ENCODE results near the gene ABAT. TPM values are rescaled to one million over a fixed set of nuclear protein-coding genes. Genes with fewer than 3 reads are reported as not detected.

ABAT gene
- total RNA-seq, 1 experiment from 2014 or later = 0.92 TPM

DNA sequence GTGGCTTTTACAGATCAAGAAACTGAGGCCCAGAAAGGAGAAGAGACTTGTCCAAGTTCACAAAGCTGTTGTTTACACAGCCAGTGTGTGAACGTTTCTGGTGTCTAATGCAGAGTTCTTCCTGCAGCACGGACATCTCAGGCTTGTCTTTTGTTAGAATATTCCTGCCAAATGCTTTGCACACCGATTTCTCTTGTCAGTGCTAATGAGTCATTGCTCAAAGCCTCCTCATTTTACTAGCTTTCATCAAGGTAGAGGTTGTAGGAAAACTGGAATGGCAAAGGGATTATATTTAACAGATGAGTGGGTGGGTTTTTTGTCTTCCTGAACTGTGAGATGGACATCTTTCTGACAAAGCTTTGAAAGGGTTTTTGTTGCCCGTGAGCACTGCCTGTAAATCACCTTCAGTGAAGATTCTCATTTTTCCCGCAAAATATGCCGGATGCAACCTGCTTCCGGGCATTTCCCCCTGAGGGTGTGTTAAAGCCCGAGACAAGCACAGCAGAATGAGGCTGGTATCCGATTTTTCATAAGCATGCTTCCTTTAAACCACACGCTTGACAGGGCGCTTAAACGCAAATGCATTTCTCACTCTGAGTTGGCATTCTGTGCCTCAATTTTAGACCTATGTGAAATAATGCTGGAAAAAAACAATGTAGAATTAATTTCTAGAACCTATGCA lies 137.9 kb downstream of the ABAT start:
- in situ Hi-C loops (cut with HindIII; ENCODE audit: low pct_unique_long_range_greater_than_20kb, low sequenced_read_pairs) = no loop called here

DNA sequence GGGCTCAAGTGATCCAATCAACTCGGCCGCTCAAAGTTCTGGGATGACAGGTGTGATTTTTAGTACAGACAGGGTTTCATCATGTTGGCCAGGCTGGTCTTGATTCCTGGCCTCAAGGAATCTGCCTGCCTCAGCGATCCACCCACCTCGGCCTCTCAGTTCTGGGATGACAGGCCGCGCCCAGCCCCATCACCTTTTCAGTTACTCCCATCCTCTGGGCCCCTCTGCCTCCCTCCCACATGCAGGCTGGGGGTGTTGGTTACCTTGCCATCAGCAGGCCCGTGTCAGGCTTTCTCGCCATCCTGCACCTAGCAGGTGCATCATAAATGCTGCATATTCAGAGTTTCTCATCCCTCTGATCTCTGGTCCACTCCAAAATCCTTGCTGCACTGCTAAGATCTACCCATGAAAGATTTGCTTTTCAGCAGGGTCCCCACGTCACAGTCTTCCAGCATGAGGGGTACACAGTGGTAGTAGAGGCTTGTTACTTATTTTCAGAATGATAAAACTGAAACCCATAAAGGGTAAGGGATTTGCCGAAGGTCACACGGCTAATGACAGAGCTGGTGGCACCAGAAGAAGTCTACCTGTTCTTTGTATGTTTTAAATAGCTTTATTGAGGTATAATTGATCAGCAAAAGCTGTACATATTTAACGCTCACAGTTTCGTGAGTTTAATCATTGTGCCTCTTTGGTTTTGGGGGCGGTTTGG lies 139.8 kb downstream of the ABAT start:
- in situ Hi-C loops (cut with HindIII; ENCODE audit: low pct_unique_long_range_greater_than_20kb, low sequenced_read_pairs) = no loop called here
- DNase-seq (ENCODE audit: low read depth, low spot score) = no peak

More for the DNA sequence above, 137.9 kb downstream of the ABAT start:
- no peak for DNase-seq (ENCODE audit: low read depth, low spot score)

DNA sequence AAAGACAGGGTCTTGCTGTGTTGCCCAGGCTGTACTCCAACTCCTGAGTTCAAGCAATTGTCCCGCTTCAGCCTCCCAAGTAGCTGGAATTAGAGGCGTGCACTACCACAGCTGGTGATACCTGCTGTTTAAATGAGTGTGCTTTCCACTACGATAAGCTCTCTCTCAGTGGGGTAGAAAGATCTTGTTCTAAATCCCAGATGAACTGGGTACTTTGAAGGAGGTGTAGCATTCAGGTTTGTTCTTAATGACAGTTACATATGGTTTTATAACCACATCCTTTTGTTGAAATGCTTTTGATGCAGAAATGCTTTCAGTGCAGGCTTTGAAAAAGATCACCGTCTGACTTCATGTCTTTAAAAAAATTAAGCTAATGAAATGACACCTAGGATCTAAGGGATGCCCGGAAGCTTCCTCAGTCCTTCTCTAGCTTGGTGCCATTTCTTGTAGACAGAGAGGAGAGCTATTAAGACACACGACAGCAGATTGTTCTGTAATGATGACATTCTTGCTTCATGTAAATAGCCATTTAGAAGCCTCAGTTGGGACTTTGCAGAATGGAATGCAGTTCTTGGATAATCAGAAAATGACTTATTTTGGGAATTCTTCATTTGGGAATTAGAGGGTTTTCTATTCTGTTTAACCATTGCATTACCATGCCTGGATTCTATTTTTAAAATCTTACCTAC lies 142.7 kb downstream of the ABAT start:
- no peak for DNase-seq (ENCODE audit: low read depth, low spot score)
- in situ Hi-C loops (cut with HindIII; ENCODE audit: low pct_unique_long_range_greater_than_20kb, low sequenced_read_pairs) = no loop called here

DNA sequence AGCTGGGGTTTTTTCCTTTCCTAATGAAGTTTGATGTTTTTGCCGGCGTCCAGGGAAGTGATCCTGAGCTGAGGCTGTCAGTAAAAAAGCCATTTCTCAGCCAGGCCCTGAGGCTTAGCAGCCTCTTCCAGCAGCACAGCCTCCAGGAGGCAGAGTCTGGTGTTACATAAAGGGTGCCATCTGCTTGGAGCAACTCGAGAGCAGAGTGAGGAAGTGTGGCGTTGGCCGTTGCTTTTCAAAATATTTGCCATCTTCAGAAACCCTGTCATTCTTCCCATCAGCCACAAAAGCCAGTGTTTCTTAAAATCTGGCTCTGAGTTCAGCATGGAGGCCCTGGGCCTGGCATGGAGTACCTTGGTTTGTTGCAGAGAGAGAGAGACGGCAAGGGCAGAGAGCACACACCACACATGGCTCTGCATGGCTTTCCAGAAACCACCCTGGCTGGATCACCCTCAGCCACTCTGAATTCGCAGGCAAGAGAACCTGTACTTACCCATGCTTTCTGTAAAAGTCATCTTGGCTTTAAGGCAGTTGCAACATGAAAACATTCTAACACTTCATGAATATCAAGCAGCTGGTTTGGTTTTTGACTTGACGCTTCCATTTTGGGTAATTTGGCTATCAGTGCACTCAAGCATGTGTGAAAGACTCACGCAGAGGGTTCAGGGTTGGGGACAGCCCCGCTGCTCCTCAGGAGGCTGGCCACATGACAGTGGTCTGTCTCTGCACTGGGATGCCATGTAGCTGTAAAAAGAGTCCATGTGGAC lies 144.3 kb downstream of the ABAT start:
- in situ Hi-C loops (cut with HindIII; ENCODE audit: low pct_unique_long_range_greater_than_20kb, low sequenced_read_pairs) = no loop called here
- no peak for DNase-seq (ENCODE audit: low read depth, low spot score)

DNA sequence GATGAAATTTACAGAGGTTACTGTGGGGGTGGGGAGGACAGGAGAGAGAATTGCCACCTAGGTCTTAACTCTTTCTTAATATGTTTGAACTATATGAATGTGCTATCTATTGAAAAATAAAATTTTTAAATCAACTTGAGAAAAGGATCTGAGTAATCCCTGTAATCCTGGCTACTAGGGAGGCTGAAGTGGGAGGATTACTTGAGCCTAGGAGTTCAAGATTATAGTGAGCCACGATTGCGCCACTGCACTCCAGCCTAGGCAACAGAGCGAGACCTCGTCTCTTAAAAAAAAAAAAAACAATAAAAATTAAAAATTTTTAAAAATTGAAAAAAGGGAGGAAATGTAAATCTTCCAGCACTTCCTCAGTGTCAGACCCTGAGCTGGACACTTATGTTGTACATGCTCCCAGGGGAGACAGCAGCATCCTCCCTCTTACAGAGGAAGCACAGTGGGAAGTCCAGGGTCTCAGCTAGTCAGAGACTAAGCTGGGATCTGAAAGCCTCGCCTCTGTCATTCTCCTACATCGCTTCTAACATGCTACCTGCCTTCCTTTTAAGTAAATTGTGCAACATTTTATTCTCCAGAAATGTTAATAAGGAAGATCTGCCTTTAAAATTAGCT lies 145.1 kb downstream of the ABAT start:
- no peak for DNase-seq (ENCODE audit: low read depth, low spot score)
- in situ Hi-C loops (cut with HindIII; ENCODE audit: low pct_unique_long_range_greater_than_20kb, low sequenced_read_pairs) = no loop called here

DNA sequence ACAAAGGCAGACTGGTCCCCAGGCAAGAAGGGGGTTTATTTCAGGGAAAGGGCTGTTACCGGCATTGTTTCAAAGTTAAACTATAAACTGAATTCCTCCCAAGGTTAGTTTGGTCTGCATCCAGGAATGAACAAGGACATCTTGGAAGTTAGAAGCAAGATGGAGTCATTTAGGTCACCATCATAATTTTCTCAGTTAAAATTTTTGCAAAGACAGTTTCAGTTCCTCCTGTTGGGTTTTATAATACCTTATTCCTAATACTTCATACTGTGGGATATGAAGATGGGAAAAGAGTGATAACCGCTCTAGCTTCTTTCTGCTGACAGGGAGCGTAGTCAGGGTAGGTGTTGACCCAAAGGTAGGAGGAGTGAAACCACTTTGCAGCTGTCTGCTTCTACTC lies 148.0 kb downstream of the ABAT start:
- DNase-seq (ENCODE audit: low read depth, low spot score) = no peak
- in situ Hi-C loops (cut with HindIII; ENCODE audit: low pct_unique_long_range_greater_than_20kb, low sequenced_read_pairs) = no loop called here

DNA sequence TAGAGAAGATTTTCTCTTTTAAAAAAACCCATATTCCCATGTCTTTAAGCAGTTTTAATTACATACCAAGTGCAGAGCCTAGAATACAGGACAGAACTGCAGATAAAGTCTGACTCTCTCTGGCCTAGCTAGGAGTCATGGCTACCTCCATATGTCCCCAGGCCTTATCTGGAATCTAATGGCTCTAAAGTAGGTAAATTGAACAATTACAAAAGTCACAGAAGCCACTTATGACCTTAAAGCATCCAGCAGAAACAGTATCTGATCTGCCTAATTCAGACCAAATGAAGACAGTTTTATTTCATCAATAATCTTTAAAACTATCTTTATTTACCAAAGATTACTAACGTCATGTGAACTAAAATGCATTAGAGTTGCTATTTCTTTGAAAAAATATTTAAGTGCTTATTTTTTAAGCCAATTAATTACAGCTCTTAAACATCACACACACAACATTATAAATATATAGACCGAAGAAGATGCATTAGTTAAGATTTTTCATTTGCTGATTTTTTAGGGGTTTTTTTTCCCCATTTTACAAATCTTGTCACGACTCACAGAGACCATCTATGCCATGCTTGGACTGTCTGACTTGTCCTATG lies 152.0 kb downstream of the ABAT start:
- in situ Hi-C loops (cut with HindIII; ENCODE audit: low pct_unique_long_range_greater_than_20kb, low sequenced_read_pairs) = no loop called here
- DNase-seq (ENCODE audit: low read depth, low spot score) = no peak

DNA sequence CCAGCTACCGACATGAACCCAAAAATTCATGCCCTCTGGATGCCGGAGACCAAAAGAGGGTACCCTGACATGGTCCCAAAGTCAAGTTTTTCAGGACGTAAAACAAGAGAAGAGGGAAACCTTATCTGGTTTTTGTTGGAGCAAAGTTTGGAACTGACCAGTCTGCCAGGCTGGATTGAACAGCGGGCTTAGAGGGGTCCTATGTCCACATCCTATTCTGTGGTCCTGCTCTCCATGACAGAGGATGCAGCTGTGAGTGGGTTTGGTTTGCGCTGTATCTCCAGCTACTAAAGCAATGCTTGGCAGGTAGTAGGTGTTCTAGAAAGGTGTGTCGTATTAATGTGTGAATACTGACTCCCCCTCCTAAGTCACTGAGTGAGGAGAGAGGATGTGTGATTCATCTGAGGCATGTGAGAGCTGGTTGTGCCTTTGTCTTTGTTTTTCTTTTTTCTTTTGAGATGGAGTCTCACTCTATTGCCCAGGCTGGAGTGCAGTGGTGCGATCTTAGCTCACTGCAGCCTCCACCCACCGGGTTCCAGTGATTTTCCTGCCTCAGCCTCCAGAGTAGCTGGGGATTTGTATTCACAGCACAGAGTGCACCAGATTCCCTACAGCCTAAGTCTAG lies 154.2 kb downstream of the ABAT start:
- no peak for DNase-seq (ENCODE audit: low read depth, low spot score)
- in situ Hi-C loops (cut with HindIII; ENCODE audit: low pct_unique_long_range_greater_than_20kb, low sequenced_read_pairs) = no loop called here

DNA sequence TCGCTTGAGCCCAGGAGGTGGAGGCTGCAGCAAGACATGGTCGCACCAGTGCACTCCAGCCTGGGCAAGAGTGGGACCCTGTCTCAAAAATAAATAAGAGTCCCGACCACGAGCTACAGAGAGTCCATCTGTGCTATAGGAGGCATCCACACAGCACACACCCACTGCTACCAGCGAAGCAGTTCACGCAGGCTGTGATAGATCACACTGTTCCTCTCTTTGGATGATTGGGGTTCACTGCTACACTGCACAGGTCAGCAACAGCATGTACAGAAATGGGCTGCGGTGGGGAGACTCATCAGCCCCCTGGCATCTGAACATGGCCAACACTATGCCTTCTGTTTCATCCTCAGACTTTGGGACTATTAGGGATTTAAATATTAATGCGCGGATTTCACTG lies 157.0 kb downstream of the ABAT start:
- in situ Hi-C loops (cut with HindIII; ENCODE audit: low pct_unique_long_range_greater_than_20kb, low sequenced_read_pairs) = no loop called here

DNA sequence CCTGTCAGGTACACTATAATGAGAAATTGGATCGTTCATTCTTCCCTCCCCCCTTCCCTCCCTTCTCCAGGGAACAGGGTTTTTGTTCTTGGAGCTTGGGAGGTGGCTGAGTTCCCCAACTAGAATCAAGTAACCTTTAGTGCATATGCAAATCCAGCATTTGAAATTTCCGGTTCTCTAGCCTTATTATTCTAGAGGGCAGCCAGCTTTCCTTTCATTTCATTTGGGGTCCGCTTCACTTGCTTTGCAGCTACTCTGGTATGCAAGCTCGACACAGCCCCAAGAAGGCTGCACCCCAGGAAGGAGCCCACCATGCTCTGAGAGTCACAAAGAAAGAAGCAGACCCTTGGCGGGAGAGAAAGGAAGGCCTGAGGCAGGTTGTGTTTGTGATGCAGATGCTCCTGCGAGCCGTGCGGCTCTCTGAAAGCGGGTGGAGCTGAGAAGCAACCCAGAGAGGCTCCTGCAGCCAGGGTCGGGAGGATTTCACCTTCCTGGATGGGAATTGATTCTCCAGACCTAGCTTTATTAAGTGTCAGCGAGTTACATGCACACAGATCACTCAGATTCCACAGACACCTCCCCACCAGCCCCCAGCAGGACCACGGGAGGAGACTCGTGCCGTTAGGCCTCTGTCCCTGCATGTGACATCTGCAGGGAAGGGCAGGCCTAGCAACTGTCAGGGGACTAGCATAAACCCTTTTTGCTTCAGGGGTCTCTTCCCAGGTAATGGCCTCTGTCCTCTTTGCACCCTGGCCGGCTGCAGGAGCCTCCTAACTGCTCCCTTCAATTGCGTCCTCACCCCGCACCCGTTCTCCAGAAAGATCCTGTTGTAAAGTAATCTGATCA lies 157.7 kb downstream of the ABAT start:
- in situ Hi-C loops (cut with HindIII; ENCODE audit: low pct_unique_long_range_greater_than_20kb, low sequenced_read_pairs) = no loop called here
- DNase-seq (ENCODE audit: low read depth, low spot score) = no peak

More for the DNA sequence above, 157.0 kb downstream of the ABAT start:
- DNase-seq (ENCODE audit: low read depth, low spot score) = no peak

DNA sequence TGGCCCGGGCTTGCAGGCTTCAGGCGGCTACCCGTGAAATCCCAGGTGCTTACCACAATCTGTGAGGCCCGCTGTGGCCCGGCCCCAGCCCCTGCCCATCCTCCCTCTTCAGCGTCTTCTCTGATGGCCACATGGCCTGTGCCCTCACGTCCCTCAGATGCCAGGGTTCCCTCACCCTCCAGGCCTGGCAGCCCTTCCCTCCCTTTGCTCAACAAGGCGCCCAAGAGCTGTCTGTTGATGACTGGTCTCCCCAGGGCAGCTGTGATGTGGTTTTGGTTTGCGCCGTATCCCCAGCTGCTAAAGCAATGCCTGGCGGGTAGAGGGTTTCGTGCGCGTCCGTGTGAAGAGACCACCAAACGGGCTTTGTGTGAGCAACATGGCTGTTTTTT lies 158.3 kb downstream of the ABAT start:
- DNase-seq (ENCODE audit: low read depth, low spot score) = no peak
- in situ Hi-C loops (cut with HindIII; ENCODE audit: low pct_unique_long_range_greater_than_20kb, low sequenced_read_pairs) = no loop called here

Small RNA genes lying within 50 kb of the gene (small RNA-seq; reads per million reads assigned to genes)
- gene AC007224.1 = 0 reads per million in 2 experiments
- gene RN7SL743P = 0 reads per million in 2 experiments
- 0 reads per million in 2 experiments for gene RNU7-63P

Other genes starting within 250 kb of the ABAT start
- gene TMEM114, start 84.1 kb upstream of the ABAT start, total RNA-seq (2014; rRNA removed; shearing (Covaris generic)) = not detected in 2 replicates
- gene METTL22, start 52.9 kb upstream of the ABAT start, total RNA-seq (2014; rRNA removed; shearing (Covaris generic)) = 10.4 and 10.8 TPM in 2 replicates
- gene TMEM186, start 123.0 kb downstream of the ABAT start, total RNA-seq (2014; rRNA removed; shearing (Covaris generic)) = 5.4 and 7.0 TPM in 2 replicates
- 48.9 and 49.2 TPM in 2 replicates for gene PMM2, start 123.2 kb downstream of the ABAT start, total RNA-seq (2014; rRNA removed; shearing (Covaris generic))
- gene CARHSP1, start 194.4 kb downstream of the ABAT start, total RNA-seq (2014; rRNA removed; shearing (Covaris generic)) = 44.7 and 47.1 TPM in 2 replicates
- gene LITAFD, start 207.7 kb downstream of the ABAT start, total RNA-seq (2014; rRNA removed; shearing (Covaris generic)) = not detected in 2 replicates